WTC11 (cell line): Measurements from ENCODE around the gene VPS35L.

ENCODE experiments used
- ELF4 ChIP-seq: sonication (generic); formaldehyde crosslinking; IDR thresholded peaks from 2 replicates; pipeline ENCODE4 v1.8.1; 2022; ENCODE audit warnings: low read depth, mild to moderate bottlenecking, moderate library complexity, missing genetic modification reagents
- FOXJ3 ChIP-seq: sonication (generic); formaldehyde crosslinking; IDR thresholded peaks from 2 replicates; pipeline ENCODE4 v1.9.0; 2021; ENCODE audit warnings: missing genetic modification reagents, mild to moderate bottlenecking, borderline replicate concordance
- JUN ChIP-seq: sonication (generic); formaldehyde crosslinking; IDR thresholded peaks from 2 replicates; pipeline ENCODE4 v1.8.0; 2023; ENCODE audit warnings: mild to moderate bottlenecking, missing genetic modification reagents
- NFYB ChIP-seq: sonication (generic); formaldehyde crosslinking; conservative IDR thresholded peaks from 2 replicates; pipeline ENCODE4 v1.8.0; 2022; ENCODE audit warnings: low read depth, missing genetic modification reagents
- SP1 ChIP-seq: sonication (generic); formaldehyde crosslinking; conservative IDR thresholded peaks from 2 replicates; pipeline ENCODE4 v1.8.1; 2022; ENCODE audit warnings: missing genetic modification reagents
- ZNF263 ChIP-seq: sonication (generic); formaldehyde crosslinking; IDR thresholded peaks from 2 replicates; pipeline ENCODE4 v1.8.1; 2022; ENCODE audit warnings: low read depth, mild to moderate bottlenecking, moderate library complexity, missing genetic modification reagents
- TF ChIP-seq, protein P1 (sequence below): fragments of 200-600 bp; IDR thresholded peaks from 2 replicates; pipeline ENCODE4 v1.8.0; 2022; ENCODE audit warnings: antibody characterized with exemption
- TF ChIP-seq, protein P2 (sequence below): sonication (generic); formaldehyde crosslinking; IDR thresholded peaks from 2 replicates; pipeline ENCODE4 v1.8.1; 2023; ENCODE audit warnings: mild to moderate bottlenecking, missing genetic modification reagents, moderate library complexity
- TF ChIP-seq, protein P3 (sequence below): sonication (generic); formaldehyde crosslinking; IDR thresholded peaks from 2 replicates; pipeline ENCODE4 v1.8.0; 2022; ENCODE audit warnings: mild to moderate bottlenecking, missing genetic modification reagents
- TF ChIP-seq, protein P4 (sequence below): sonication (generic); formaldehyde crosslinking; IDR thresholded peaks from 2 replicates; pipeline ENCODE4 v1.8.0; 2023; ENCODE audit warnings: missing genetic modification reagents
- TF ChIP-seq, protein P5 (sequence below): sonication (generic); formaldehyde crosslinking; conservative IDR thresholded peaks from 2 replicates; pipeline ENCODE4 v1.8.1; 2022; ENCODE audit warnings: mild to moderate bottlenecking, missing genetic modification reagents

DNA sequence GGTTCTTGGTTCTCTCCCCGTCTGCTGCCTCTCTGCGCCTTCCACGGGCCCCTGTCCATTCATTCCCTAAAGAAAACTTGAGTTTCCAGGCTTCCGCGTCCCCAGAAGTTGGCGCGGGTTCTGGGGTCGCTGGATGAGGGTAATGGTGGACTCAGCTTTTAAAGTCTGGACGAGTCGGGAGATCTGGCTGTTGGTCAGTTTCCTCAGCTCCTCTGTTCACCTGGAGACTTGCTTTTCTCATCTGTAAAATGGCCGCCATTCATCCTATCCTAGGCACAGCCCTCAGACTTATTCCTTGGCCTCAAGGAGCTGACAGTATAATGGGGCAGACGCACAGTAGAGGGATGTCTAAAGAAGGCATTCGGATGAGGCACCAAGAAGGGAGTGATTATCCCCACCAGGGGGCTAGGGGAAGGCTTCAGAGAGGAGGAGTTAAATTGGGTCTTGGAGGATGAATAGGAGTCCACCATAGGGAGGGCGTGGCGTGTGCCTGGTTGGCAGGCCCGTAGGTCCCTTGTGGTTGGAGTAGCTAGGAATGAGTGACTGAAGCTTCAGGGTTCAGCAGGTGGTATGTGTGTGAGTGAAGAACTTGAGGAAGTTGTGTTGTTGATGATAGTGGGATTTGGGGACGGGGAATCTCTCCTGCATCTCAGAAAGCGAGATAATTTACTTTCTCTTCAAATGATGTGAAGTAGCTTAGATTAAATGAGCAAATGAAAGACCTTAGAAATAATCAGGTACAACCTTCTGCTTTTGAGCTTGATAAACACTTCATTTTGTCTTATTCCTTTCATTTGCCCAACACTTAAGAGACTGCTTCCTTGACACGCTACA, 652 bp downstream of the VPS35L start:
- TF ChIP-seq, protein P1, sequence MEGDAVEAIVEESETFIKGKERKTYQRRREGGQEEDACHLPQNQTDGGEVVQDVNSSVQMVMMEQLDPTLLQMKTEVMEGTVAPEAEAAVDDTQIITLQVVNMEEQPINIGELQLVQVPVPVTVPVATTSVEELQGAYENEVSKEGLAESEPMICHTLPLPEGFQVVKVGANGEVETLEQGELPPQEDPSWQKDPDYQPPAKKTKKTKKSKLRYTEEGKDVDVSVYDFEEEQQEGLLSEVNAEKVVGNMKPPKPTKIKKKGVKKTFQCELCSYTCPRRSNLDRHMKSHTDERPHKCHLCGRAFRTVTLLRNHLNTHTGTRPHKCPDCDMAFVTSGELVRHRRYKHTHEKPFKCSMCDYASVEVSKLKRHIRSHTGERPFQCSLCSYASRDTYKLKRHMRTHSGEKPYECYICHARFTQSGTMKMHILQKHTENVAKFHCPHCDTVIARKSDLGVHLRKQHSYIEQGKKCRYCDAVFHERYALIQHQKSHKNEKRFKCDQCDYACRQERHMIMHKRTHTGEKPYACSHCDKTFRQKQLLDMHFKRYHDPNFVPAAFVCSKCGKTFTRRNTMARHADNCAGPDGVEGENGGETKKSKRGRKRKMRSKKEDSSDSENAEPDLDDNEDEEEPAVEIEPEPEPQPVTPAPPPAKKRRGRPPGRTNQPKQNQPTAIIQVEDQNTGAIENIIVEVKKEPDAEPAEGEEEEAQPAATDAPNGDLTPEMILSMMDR: no peak
- TF ChIP-seq, protein P2, sequence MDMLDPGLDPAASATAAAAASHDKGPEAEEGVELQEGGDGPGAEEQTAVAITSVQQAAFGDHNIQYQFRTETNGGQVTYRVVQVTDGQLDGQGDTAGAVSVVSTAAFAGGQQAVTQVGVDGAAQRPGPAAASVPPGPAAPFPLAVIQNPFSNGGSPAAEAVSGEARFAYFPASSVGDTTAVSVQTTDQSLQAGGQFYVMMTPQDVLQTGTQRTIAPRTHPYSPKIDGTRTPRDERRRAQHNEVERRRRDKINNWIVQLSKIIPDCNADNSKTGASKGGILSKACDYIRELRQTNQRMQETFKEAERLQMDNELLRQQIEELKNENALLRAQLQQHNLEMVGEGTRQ (CRISPR knock-in tag): no peak
- TF ChIP-seq, protein P3, sequence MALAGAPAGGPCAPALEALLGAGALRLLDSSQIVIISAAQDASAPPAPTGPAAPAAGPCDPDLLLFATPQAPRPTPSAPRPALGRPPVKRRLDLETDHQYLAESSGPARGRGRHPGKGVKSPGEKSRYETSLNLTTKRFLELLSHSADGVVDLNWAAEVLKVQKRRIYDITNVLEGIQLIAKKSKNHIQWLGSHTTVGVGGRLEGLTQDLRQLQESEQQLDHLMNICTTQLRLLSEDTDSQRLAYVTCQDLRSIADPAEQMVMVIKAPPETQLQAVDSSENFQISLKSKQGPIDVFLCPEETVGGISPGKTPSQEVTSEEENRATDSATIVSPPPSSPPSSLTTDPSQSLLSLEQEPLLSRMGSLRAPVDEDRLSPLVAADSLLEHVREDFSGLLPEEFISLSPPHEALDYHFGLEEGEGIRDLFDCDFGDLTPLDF (CRISPR knock-in tag): no peak
- TF ChIP-seq NFYB (CRISPR knock-in tag): no peak
- no peak for TF ChIP-seq ZNF263 (CRISPR knock-in tag)
- no peak for TF ChIP-seq SP1
- TF ChIP-seq ELF4 (CRISPR knock-in tag): no peak
- TF ChIP-seq, protein P4, sequence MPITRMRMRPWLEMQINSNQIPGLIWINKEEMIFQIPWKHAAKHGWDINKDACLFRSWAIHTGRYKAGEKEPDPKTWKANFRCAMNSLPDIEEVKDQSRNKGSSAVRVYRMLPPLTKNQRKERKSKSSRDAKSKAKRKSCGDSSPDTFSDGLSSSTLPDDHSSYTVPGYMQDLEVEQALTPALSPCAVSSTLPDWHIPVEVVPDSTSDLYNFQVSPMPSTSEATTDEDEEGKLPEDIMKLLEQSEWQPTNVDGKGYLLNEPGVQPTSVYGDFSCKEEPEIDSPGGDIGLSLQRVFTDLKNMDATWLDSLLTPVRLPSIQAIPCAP (CRISPR knock-in tag): no peak
- TF ChIP-seq JUN (CRISPR knock-in tag): no peak
- no peak for TF ChIP-seq FOXJ3 (CRISPR knock-in tag)
- TF ChIP-seq, protein P5, sequence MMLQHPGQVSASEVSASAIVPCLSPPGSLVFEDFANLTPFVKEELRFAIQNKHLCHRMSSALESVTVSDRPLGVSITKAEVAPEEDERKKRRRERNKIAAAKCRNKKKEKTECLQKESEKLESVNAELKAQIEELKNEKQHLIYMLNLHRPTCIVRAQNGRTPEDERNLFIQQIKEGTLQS (CRISPR knock-in tag): no peak
